Panc1 (cell line): ENCODE results near the gene RBKS. TPM values are rescaled to one million over a fixed set of nuclear protein-coding genes. Genes with fewer than 3 reads are reported as not detected.

ENCODE experiments used
- ATAC-seq: fragments of 200-7000 bp; cut with Tn5 transposase; 2 replicates; pipeline ENCODE4 v1.9.1; 2020; ENCODE audit warnings: mild to moderate bottlenecking, moderate library complexity
- BruUV-seq: library from RNA; stranded (reverse); fragments of 400-500 nt; replicated peaks from 2 replicates; lab custom pipeline; 2021; lab: Mats Ljungman, UMichigan
- CTCF ChIA-PET: fragments of 300-600 bp; sonication (Branson Sonifier 250); formaldehyde crosslinking; loops from one replicate; lab custom pipeline; 2022; ENCODE audit warnings: antibody characterized with exemption; lab: Charles Lee
- POLR2A ChIA-PET: fragments of 300-600 bp; sonication (Branson Sonifier 250); formaldehyde crosslinking; loops from one replicate; lab custom pipeline; 2022; ENCODE audit warnings: antibody characterized with exemption; lab: Charles Lee
- DNase-seq: peaks from one replicate; pipeline ENCODE4 v3.0.0-alpha.2; 2010; ENCODE audit warnings: low read depth, low spot score
- H3K27ac ChIP-seq: 2 replicates; pipeline ENCODE4 v1.5.1; 2011; ENCODE audit warnings: mild to moderate bottlenecking, low read length, inconsistent platforms
- H3K27me3 ChIP-seq: fragments of 200-500 bp; sonication (Bioruptor generic); 2 replicates; pipeline ENCODE4 v1.6.0; 2014; ENCODE audit warnings: low read length, inconsistent platforms; ENCODE audit not compliant: control insufficient read depth, insufficient read depth
- H3K36me3 ChIP-seq: fragments of 200-500 bp; sonication (Bioruptor generic); 2 replicates; pipeline ENCODE4 v1.5.1; 2014; ENCODE audit warnings: inconsistent platforms, mild to moderate bottlenecking, low read length, moderate library complexity; ENCODE audit not compliant: control insufficient read depth, insufficient read depth
- H3K4me1 ChIP-seq: 2 replicates; pipeline ENCODE4 v1.5.1; 2011; ENCODE audit warnings: inconsistent platforms, mild to moderate bottlenecking, low read length, moderate library complexity; ENCODE audit not compliant: control insufficient read depth, insufficient read depth
- H3K4me3 ChIP-seq, 2 experiments: 2 replicates each; pipeline ENCODE4 v1.5.1; 2011 to 2012; ENCODE audit warnings: low read depth in 2 of 2, low read length in 2 of 2, mild to moderate bottlenecking in 2 of 2, inconsistent platforms in 1 of 2, moderate library complexity in 1 of 2
- H3K9me3 ChIP-seq: fragments of 200-500 bp; sonication (Bioruptor generic); 2 replicates; pipeline ENCODE4 v1.5.1; 2014; ENCODE audit warnings: low read depth, mild to moderate bottlenecking, inconsistent platforms, low read length, moderate library complexity; ENCODE audit not compliant: control insufficient read depth, insufficient read depth
- POLR2AphosphoS5 ChIP-seq: IDR thresholded peaks from 2 replicates; pipeline ENCODE4 v1.6.1; 2012; ENCODE audit warnings: mild to moderate bottlenecking, low read depth, low read length, moderate library complexity
- SIN3A ChIP-seq: IDR thresholded peaks from 2 replicates; pipeline ENCODE4 v1.6.1; 2012; ENCODE audit warnings: low read depth, mild to moderate bottlenecking, low read length, moderate library complexity, borderline replicate concordance; ENCODE audit not compliant: insufficient read depth
- TCF7L2 ChIP-seq: IDR thresholded peaks from 2 replicates; pipeline ENCODE4 v1.6.1; 2011; ENCODE audit warnings: mild to moderate bottlenecking, low read depth, low read length, inconsistent platforms
- in situ Hi-C: cut with HindIII; loops from 2 replicates; pipeline ENCODE4 v1.10.0; 2016; ENCODE audit warnings: low sequenced_read_pairs, low pct_unique_long_range_greater_than_20kb
- intact Hi-C: fragments of 100-400 bp; cut with micrococcal nuclease; formaldehyde crosslinking; loops from one replicate; pipeline ENCODE4 v1.10.0; 2022; ENCODE audit not compliant: unreplicated experiment
- total RNA-seq: library from RNA; stranded (reverse); gene quantifications from one replicate; pipeline ENCODE4 v1.2.1, GENCODE V29; 2021; ENCODE audit not compliant: unreplicated experiment
- TF ChIP-seq, protein P1 (sequence below): fragments of 450-650 bp; IDR thresholded peaks from 2 replicates; pipeline ENCODE4 v1.5.1; 2017; ENCODE audit warnings: mild to moderate bottlenecking
- TF ChIP-seq, protein P2 (sequence below), 2 experiments: IDR thresholded peaks; 2 replicates each; pipeline ENCODE4 v1.6.1; 2011 to 2012; ENCODE audit warnings: low read depth in 2 of 2, control low read depth in 1 of 2, low read length in 1 of 2, mild to moderate bottlenecking in 1 of 2, moderate library complexity in 1 of 2; ENCODE audit not compliant: insufficient read depth in 1 of 2

The RBKS gene
- total RNA-seq, 1 experiment from 2014 or later = 2.2 TPM

DNA sequence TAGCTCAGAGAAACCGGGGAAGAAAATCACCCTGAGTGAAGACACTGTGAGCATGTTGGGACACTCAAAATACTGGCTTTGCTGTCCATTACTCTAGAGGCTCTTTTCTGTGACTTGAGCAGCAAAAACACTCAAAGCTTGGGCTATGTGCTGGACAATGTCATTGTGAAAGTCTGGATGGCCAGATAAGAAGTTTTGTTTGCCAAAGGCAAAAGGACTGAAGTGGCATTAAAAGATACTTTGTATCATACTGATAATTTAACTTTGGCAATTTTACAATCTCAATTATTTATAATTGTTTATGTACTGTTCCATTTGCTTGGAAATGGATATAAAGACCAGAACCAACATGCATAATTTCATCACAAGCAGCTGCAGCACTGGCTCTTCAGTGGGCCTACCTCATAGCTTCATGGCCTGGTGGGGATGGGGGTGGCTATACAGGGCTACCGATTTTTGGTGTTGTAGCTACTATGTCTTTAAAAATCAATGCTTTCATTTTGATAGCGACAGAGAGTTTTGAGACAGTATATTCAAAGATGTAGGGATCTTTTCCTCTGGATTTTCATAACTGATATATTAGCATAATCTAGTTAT, 51.1 kb downstream of the RBKS start:
- CTCF ChIA-PET = no interaction called here
- DNase-seq (no peak), ATAC-seq (no peak)
- intact Hi-C loops = no loop called here
- H3K36me3 ChIP-seq = no peaks in the 10 kb centered on the region
- no peak for TF ChIP-seq SIN3A
- TF ChIP-seq, protein P1, sequence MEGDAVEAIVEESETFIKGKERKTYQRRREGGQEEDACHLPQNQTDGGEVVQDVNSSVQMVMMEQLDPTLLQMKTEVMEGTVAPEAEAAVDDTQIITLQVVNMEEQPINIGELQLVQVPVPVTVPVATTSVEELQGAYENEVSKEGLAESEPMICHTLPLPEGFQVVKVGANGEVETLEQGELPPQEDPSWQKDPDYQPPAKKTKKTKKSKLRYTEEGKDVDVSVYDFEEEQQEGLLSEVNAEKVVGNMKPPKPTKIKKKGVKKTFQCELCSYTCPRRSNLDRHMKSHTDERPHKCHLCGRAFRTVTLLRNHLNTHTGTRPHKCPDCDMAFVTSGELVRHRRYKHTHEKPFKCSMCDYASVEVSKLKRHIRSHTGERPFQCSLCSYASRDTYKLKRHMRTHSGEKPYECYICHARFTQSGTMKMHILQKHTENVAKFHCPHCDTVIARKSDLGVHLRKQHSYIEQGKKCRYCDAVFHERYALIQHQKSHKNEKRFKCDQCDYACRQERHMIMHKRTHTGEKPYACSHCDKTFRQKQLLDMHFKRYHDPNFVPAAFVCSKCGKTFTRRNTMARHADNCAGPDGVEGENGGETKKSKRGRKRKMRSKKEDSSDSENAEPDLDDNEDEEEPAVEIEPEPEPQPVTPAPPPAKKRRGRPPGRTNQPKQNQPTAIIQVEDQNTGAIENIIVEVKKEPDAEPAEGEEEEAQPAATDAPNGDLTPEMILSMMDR = no peak
- TF ChIP-seq, protein P2, sequence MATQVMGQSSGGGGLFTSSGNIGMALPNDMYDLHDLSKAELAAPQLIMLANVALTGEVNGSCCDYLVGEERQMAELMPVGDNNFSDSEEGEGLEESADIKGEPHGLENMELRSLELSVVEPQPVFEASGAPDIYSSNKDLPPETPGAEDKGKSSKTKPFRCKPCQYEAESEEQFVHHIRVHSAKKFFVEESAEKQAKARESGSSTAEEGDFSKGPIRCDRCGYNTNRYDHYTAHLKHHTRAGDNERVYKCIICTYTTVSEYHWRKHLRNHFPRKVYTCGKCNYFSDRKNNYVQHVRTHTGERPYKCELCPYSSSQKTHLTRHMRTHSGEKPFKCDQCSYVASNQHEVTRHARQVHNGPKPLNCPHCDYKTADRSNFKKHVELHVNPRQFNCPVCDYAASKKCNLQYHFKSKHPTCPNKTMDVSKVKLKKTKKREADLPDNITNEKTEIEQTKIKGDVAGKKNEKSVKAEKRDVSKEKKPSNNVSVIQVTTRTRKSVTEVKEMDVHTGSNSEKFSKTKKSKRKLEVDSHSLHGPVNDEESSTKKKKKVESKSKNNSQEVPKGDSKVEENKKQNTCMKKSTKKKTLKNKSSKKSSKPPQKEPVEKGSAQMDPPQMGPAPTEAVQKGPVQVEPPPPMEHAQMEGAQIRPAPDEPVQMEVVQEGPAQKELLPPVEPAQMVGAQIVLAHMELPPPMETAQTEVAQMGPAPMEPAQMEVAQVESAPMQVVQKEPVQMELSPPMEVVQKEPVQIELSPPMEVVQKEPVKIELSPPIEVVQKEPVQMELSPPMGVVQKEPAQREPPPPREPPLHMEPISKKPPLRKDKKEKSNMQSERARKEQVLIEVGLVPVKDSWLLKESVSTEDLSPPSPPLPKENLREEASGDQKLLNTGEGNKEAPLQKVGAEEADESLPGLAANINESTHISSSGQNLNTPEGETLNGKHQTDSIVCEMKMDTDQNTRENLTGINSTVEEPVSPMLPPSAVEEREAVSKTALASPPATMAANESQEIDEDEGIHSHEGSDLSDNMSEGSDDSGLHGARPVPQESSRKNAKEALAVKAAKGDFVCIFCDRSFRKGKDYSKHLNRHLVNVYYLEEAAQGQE (IDR thresholded peaks at IDR 0.05; ENCODE audit: insufficient read depth in 1 of 2, low read depth in 2 of 2, low read length in 1 of 2) = no peak
- no peak for TF ChIP-seq POLR2AphosphoS5
- TF ChIP-seq TCF7L2 = no peak
- no peak overlapping the region for H3K27ac ChIP-seq
- POLR2A ChIA-PET = interaction anchor here (0.5 kb wide), 1 partner anchor 49 kb away, joined by 5 read pairs; no protein-coding TSS in a partner anchor
- no peaks in the 10 kb centered on the region for H3K27me3 ChIP-seq
- no TSS peak for BruUV-seq
- no peak overlapping the region for H3K4me3 ChIP-seq
- no peaks in the 10 kb centered on the region for H3K9me3 ChIP-seq
- no peaks in the 10 kb centered on the region for H3K4me1 ChIP-seq
- in situ Hi-C loops = no loop called here

DNA sequence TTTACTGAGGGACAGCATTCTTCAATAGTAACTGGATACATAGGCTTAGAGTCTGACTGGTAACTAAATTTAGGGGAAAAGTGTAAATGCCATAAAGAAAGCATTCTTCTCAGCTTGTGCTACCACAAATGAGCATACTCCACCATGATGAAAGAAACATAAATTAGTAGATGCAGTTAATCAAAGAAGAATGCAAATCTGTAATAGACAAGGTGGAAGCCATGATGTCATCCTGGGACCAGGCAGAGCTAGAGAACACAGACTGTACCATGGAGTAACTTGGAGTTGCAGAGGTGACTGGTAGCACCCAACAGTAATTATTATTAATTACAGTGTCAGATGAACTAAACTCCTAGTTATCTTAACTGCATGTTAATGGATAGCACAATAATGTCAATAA, 51.7 kb downstream of the RBKS start:
- Histone ChIP-seq H3K36me3 (no peaks in the 10 kb centered on the region), H3K4me3 (no peak overlapping the region), H3K9me3 (no peaks in the 10 kb centered on the region), H3K4me1 (no peaks in the 10 kb centered on the region), H3K27me3 (no peaks in the 10 kb centered on the region), H3K27ac (no peak overlapping the region)
- CTCF ChIA-PET = no interaction called here
- DNase-seq (no peak), ATAC-seq (no peak)
- TF ChIP-seq, protein P1 = no peak
- TF ChIP-seq, protein P2 (IDR thresholded peaks at IDR 0.05; ENCODE audit: insufficient read depth in 1 of 2, low read depth in 2 of 2, low read length in 1 of 2) = no peak
- POLR2A ChIA-PET = interaction anchor here (0.5 kb wide), 1 partner anchor 50 kb away, joined by 5 read pairs; no protein-coding TSS in a partner anchor
- in situ Hi-C loops = no loop called here
- BruUV-seq = no TSS peak
- intact Hi-C loops = no loop called here
